Endothelial cell of umbilical vein (primary cell): Measurements from ENCODE around the gene PRKCQ.

ENCODE experiments used
- EZH2 ChIP-seq: IDR thresholded peaks from 2 replicates; pipeline ENCODE4 v1.6.1; 2012; ENCODE audit warnings: borderline replicate concordance, low read depth, mild to moderate bottlenecking, moderate library complexity, low read length, inconsistent platforms; ENCODE audit not compliant: severe bottlenecking
- FOS ChIP-seq: IDR thresholded peaks from 2 replicates; pipeline ENCODE4 v1.6.1; 2011; ENCODE audit warnings: mild to moderate bottlenecking, low read length, moderate library complexity, borderline replicate concordance; ENCODE audit not compliant: insufficient read depth
- GATA2 ChIP-seq: IDR thresholded peaks from 2 replicates; pipeline ENCODE4 v1.7.0; 2011; ENCODE audit warnings: low read depth, mild to moderate bottlenecking, moderate library complexity, mixed read lengths, low read length; ENCODE audit not compliant: insufficient read length, insufficient read depth
- JUN ChIP-seq: IDR thresholded peaks from 2 replicates; pipeline ENCODE4 v1.6.1; 2011; ENCODE audit warnings: borderline replicate concordance, low read depth; ENCODE audit not compliant: insufficient read length, insufficient read depth
- MYC ChIP-seq: IDR thresholded peaks from one replicate; pipeline ENCODE4 v1.6.1; 2011; ENCODE audit warnings: mild to moderate bottlenecking, low read depth, low read length
- POLR2A ChIP-seq: IDR thresholded peaks from 2 replicates; pipeline ENCODE4 v1.6.1; 2012; ENCODE audit warnings: low read depth, mild to moderate bottlenecking, control low read depth, low read length
- POLR2AphosphoS5 ChIP-seq: IDR thresholded peaks from 2 replicates; pipeline ENCODE4 v1.6.1; 2012; ENCODE audit warnings: low read depth, mild to moderate bottlenecking, control low read depth, low read length, moderate library complexity; ENCODE audit not compliant: insufficient read depth
- TF ChIP-seq, protein P1 (sequence below), 2 donors: IDR thresholded peaks; 1 replicate in 1 of 2; 2 replicates in 1 of 2; pipeline ENCODE4 v1.5.1; 2011; ENCODE audit warnings: low read length in 2 of 2, mild to moderate bottlenecking in 2 of 2, moderate library complexity in 2 of 2, control low read depth in 1 of 2, inconsistent platforms in 1 of 2, low read depth in 1 of 2; ENCODE audit not compliant: insufficient read depth in 1 of 2; ENCODE audit errors: extremely low read depth in 1 of 2
- TF ChIP-seq, protein P2 (sequence below): IDR thresholded peaks from 2 replicates; pipeline ENCODE4 v1.6.1; 2011; ENCODE audit not compliant: insufficient read depth, insufficient read length

DNA sequence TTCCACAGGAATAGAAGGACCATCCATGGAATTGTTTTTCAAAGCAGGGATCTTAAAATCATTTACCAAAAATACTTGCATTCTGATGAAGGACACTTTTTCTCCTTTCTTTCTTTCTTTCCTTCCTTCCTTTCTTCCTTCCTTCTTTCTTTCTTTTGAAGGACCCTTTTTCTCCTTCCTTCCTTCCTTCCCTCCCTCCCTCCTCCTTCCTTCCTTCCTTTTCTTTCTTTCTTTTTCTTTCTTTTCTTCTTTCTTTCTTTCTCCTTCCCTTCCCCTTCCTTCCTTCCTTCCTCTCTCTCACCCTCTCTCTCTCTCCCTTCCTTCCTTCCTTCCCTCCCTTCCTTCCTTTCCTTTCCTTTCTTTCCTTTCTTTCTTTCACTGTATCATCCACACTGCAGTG, 74.8 kb downstream of the PRKCQ start:
- no peak for TF ChIP-seq POLR2A
- TF ChIP-seq POLR2AphosphoS5, result no peak
- TF ChIP-seq, protein P1, sequence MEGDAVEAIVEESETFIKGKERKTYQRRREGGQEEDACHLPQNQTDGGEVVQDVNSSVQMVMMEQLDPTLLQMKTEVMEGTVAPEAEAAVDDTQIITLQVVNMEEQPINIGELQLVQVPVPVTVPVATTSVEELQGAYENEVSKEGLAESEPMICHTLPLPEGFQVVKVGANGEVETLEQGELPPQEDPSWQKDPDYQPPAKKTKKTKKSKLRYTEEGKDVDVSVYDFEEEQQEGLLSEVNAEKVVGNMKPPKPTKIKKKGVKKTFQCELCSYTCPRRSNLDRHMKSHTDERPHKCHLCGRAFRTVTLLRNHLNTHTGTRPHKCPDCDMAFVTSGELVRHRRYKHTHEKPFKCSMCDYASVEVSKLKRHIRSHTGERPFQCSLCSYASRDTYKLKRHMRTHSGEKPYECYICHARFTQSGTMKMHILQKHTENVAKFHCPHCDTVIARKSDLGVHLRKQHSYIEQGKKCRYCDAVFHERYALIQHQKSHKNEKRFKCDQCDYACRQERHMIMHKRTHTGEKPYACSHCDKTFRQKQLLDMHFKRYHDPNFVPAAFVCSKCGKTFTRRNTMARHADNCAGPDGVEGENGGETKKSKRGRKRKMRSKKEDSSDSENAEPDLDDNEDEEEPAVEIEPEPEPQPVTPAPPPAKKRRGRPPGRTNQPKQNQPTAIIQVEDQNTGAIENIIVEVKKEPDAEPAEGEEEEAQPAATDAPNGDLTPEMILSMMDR (IDR thresholded peaks at IDR 0.05; ENCODE audit: extremely low read depth in 1 of 2, insufficient read depth in 1 of 2, low read depth in 1 of 2, low read length in 2 of 2), result no peak
- no peak for TF ChIP-seq EZH2
- no peak for TF ChIP-seq FOS
- TF ChIP-seq, protein P2, sequence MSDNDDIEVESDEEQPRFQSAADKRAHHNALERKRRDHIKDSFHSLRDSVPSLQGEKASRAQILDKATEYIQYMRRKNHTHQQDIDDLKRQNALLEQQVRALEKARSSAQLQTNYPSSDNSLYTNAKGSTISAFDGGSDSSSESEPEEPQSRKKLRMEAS, result no peak
- no peak for TF ChIP-seq JUN
- no peak for TF ChIP-seq MYC
- no peak for TF ChIP-seq GATA2
